Measurements from ENCODE around the gene CENPO. TPM values are rescaled to one million over a fixed set of nuclear protein-coding genes. Genes with fewer than 3 reads are reported as not detected.

The CENPO gene
- total and polyA plus RNA-seq, 2 donors (not counting 1 experiment from before 2014, with no cell fraction given): 9.1 to 12.7 TPM

DNA sequence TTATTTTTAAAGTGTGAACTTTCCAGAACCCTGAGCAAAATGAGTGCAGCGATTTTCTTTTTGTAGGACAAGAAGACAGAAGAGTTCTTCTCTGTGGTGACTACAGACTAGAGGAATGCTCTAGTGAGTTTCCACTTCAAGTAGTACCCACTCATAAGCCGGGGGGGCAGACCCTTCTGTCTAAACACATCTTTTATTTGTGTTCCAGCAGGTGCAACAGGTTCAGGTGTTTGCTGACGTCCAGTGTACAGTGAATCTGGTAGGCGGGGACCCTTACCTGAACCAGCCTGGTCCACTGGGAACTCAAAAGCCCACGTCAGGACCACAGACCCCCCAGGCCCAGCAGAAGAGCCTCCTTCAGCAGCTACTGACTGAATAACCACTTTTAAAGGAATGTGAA is 25.2 kb upstream of the CENPO start:
- DNase-seq (ENCODE audit: low read depth in 2 of 2): no peak
- Histone ChIP-seq H3K36me3 (ENCODE audit: control insufficient read depth, insufficient read depth, low read length) (no peaks in the 10 kb centered on the region), H3K9me3 (ENCODE audit: control insufficient read depth, insufficient read depth, low read depth, low read length) (no peaks in the 10 kb centered on the region), H3K27ac (ENCODE audit: insufficient read depth, low read length) (no peak overlapping the region), H3K4me1 (ENCODE audit: control insufficient read depth, extremely low read depth, insufficient read depth, low read length) (no peaks in the 10 kb centered on the region), H3K4me2 (ENCODE audit: extremely low read depth, insufficient read depth, low read length) (no peak overlapping the region), H2AFZ (ENCODE audit: low read length) (no peak overlapping the region), H3K4me3 (replicated peaks in 1 of 4; ENCODE audit: control extremely low read depth in 1 of 4, insufficient read depth in 1 of 4, low read depth in 3 of 4, low read length in 4 of 4) (no peak overlapping the region), H4K20me1 (ENCODE audit: control insufficient read depth, extremely low read depth, insufficient read depth, low read length) (no peaks in the 10 kb centered on the region), H3K27me3 (ENCODE audit: control insufficient read depth, insufficient read depth, low read length) (no peaks in the 10 kb centered on the region), H3K79me2 (ENCODE audit: control insufficient read depth, insufficient read depth, low read length) (no peaks in the 10 kb centered on the region), H3K9ac (ENCODE audit: insufficient read depth, low read length) (no peak overlapping the region)
- no peak for TF ChIP-seq CTCF (conservative IDR thresholded peaks at IDR 0.05 in 1 of 2, IDR thresholded peaks at IDR 0.05 in 1 of 2; ENCODE audit: low read depth in 1 of 2, low read length in 2 of 2)
- no peak for TF ChIP-seq EZH2 (IDR thresholded peaks at IDR 0.05; ENCODE audit: low read length, missing control alignments)

DNA sequence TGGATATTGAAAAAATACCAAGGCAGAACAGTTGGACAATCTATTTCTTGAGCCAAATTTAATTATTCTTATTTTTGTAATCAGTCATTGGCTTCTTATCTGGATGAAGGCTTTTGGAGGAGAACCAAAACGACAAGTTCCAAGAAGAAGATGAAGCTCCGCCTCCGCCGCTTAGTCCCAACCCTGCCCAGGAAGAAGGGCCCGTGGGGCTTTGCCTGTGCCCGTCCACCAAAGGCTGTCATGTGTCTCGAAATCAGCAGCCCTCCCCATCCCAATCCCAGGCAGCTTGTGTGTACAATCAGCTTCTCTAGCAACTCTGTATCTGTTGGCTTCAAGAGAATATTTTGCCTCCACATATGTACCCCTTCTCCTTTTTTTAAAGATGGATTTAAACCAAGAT is 24.6 kb upstream of the CENPO start:
- no peaks in the 10 kb centered on the region for H4K20me1 ChIP-seq (ENCODE audit: control insufficient read depth, extremely low read depth, insufficient read depth, low read length)
- DNase-seq (ENCODE audit: low read depth in 2 of 2): no peak
- TF ChIP-seq EZH2 (IDR thresholded peaks at IDR 0.05; ENCODE audit: low read length, missing control alignments): no peak
- H3K9ac ChIP-seq (ENCODE audit: insufficient read depth, low read length): no peak overlapping the region
- H3K9me3 ChIP-seq (ENCODE audit: control insufficient read depth, insufficient read depth, low read depth, low read length): no peaks in the 10 kb centered on the region
- H3K4me1 ChIP-seq (ENCODE audit: control insufficient read depth, extremely low read depth, insufficient read depth, low read length): no peaks in the 10 kb centered on the region
- H3K79me2 ChIP-seq (ENCODE audit: control insufficient read depth, insufficient read depth, low read length): no peaks in the 10 kb centered on the region
- H3K27me3 ChIP-seq (ENCODE audit: control insufficient read depth, insufficient read depth, low read length): no peaks in the 10 kb centered on the region
- no peak overlapping the region for H3K4me2 ChIP-seq (ENCODE audit: extremely low read depth, insufficient read depth, low read length)
- H3K27ac ChIP-seq (ENCODE audit: insufficient read depth, low read length): no peak overlapping the region
- H2AFZ ChIP-seq (ENCODE audit: low read length): no peak overlapping the region
- no peak overlapping the region for H3K4me3 ChIP-seq (replicated peaks in 1 of 4; ENCODE audit: control extremely low read depth in 1 of 4, insufficient read depth in 1 of 4, low read depth in 3 of 4, low read length in 4 of 4)
- no peaks in the 10 kb centered on the region for H3K36me3 ChIP-seq (ENCODE audit: control insufficient read depth, insufficient read depth, low read length)

DNA sequence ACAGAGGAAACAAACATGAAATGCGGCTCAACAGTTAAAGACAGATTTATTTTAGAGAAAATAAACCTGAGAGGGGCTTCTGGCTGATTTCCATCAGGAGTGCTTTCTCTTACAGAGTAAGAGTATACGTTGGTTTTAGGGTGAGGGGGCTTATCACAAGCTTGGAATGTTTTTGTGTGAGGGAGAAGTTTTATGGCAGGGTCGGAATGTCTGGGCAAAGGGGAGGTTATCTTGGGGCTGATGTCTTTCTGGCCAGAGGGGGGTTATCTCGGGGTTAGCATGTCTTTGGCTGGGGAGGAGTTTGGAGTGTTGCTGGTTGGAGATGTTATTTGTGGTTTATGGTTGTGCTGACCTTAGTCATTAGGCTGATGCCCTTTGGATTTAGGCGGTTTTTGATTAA is 22.2 kb upstream of the CENPO start:
- no peaks in the 10 kb centered on the region for H4K20me1 ChIP-seq (ENCODE audit: control insufficient read depth, extremely low read depth, insufficient read depth, low read length)
- H3K36me3 ChIP-seq (ENCODE audit: control insufficient read depth, insufficient read depth, low read length): no peaks in the 10 kb centered on the region
- H3K4me2 ChIP-seq (ENCODE audit: extremely low read depth, insufficient read depth, low read length): no peak overlapping the region
- H3K4me1 ChIP-seq (ENCODE audit: control insufficient read depth, extremely low read depth, insufficient read depth, low read length): no peaks in the 10 kb centered on the region
- no peak overlapping the region for H3K4me3 ChIP-seq (replicated peaks in 1 of 4; ENCODE audit: control extremely low read depth in 1 of 4, insufficient read depth in 1 of 4, low read depth in 3 of 4, low read length in 4 of 4)
- H3K79me2 ChIP-seq (ENCODE audit: control insufficient read depth, insufficient read depth, low read length): no peaks in the 10 kb centered on the region
- TF ChIP-seq CTCF (conservative IDR thresholded peaks at IDR 0.05 in 1 of 2, IDR thresholded peaks at IDR 0.05 in 1 of 2; ENCODE audit: low read depth in 1 of 2, low read length in 2 of 2): no peak
- TF ChIP-seq EZH2 (IDR thresholded peaks at IDR 0.05; ENCODE audit: low read length, missing control alignments): no peak
- no peak for DNase-seq (ENCODE audit: low read depth in 2 of 2)
- no peaks in the 10 kb centered on the region for H3K9me3 ChIP-seq (ENCODE audit: control insufficient read depth, insufficient read depth, low read depth, low read length)
- no peak overlapping the region for H3K9ac ChIP-seq (ENCODE audit: insufficient read depth, low read length)
- H3K27ac ChIP-seq (ENCODE audit: insufficient read depth, low read length): no peak overlapping the region
- H2AFZ ChIP-seq (ENCODE audit: low read length): no peak overlapping the region
- H3K27me3 ChIP-seq (ENCODE audit: control insufficient read depth, insufficient read depth, low read length): no peaks in the 10 kb centered on the region

Measured in fibroblast of lung (primary cell).